NCI-H1436 treated with DMSO at 0.1 percent for 48 hours (cell line): ENCODE data around the gene SS18L1.

Source experiments
- DNase-seq: peaks from one replicate; lab custom pipeline; 2025; lab: John Stamatoyannopoulos, UW

SS18L1 gene

DNA sequence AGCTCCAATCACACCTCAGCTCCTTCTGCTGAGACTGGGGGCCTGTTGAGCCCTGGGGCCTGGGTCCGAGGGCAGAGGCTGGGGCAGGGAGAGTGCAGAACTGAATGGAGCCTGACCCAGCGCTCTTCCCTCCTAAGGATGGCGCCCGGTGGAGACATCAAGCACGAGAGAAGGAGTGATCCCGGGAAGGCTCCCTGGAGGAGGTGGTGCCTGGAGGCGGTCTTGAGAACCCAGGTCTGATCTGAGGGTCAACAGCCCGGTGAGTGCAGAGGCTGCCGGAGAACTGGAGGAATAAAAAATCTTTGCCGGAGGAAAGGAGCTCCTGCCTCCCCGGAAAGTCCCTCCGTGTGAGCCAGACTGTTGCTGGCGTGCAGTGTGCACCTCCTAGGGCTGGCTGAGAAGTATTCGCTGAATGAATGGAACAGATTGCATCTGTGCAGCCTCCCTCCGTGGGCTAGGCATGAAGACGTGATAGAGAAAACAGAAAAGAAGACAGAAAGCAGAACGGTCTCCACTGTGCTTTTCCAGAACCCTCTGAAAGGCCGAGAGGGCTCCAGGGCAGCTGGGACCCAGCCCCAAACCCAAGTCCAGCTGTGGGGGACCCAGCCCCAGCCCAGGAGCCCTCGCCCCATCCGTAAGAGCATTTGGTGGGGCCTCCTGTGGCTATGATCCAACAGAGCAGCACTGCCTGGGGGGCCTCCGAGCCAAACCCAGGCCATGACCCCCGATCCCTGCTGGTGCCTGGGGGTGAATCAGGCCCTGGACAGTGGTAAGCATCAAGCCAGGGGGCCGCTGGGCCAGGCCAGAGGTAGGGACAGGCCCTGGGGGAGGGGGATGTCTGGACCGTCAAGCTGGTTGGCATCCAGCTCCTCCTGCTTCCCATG, 83.4 kb downstream of the SS18L1 start:
- DNase-seq = no peak

DNA sequence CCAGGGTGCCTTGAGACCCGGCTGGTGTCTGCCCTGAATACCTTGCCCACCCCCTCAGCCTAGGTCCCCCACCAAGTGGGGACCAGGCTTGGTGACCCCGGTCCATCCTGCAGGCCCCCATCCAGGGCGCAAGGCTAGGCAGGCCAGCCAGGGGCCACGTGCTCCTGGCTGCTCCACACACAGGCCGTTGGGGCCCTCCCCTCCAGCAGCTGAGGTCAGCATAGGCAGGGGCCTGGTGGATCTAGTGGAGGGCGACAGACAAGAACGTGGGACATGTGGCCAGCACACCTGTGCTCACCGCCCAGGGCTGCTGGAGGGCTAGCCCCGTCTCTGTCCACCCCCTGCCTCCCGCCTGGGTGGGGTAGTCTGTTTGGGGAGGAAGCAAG, 84.0 kb downstream of the SS18L1 start:
- DNase-seq = no peak

DNA sequence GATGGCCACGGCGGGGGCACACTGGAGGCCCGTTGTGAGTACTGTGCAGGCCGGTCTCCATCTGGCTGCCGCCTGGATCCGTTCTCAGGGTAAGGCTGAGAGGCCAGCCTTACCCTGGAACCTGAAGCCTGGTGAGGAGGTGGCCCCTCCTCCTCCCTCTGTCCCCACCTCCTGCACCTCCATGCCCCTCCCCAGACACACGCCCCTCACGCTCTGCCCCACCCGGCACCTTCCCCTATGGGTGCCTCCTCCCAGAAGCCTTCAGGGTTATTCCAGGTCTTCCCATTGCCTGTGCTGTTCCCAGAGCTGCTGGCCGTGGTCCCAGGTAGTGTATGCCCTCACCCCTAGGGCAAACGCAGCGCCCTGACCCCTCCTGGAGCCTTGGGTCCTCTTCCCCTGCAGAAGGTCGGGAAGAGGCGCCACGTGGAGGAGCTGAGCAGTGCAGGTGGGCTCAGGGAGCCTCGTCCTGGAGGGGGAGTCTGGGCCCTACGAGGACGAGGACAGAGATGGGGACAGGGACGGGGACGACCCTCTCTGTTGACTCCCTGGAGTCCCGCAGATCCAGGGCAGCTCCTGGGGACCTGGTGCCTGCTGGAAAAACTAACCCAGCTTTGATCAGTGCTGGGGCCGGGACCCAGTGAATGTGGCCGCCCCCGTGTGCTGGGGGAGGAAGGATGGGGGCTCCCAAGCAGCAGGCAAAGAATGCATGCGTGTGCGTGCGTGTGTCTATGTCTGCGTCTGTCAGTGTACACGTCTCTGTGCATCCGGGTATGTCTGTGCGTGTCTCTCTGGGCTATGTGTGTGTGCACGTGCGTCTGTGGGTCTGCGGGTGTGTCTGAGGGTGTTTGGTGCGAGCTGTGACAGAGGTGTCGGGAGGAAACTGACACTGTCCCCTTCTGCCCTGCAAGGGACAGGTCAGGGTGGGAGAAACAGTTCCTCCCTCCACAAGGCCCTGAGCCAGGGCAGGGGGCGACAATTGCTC, 84.7 kb downstream of the SS18L1 start:
- DNase-seq = no peak

GRCh38 chr20:62228982-62229545, 85.5 kb downstream of the SS18L1 start:
- DNase-seq = no peak

- no peak for DNase-seq
Measured at GRCh38 chr20:62229667-62230066, 86.1 kb downstream of the SS18L1 start.

- no peak for DNase-seq
Measured at GRCh38 chr20:62230276-62230675, 86.7 kb downstream of the SS18L1 start.

DNA sequence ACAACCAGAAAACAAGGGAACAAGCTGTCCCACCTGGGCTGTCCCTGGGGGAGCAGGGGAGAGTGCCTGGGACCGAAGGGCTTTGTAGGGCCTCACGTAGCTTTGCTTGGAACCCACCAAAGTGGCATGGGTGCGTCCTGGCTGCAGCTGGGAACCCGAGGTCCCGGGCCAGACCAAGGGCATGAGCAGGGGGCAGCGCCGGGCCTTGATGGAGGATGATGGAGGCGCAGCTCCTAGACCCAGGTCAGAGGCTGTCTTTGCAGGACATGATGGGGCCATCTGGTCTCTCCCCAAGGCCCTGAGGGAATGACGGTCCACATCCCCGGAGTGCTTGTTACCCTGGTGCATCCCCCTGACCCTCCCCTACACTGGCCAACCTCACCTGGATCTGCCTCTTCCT, 87.1 kb downstream of the SS18L1 start:
- no peak for DNase-seq

GRCh38 chr20:62231292-62231691, 87.7 kb downstream of the SS18L1 start:
- no peak for DNase-seq
